HepG2 (cell line): ENCODE measurements around the gene SLC25A38. TPM values are rescaled to one million over a fixed set of nuclear protein-coding genes. Genes with fewer than 3 reads are reported as not detected.

ENCODE experiments used
- ATAC-seq: fragments of 200-7000 bp; cut with Tn5 transposase; 3 replicates; pipeline ENCODE4 v1.9.1; 2020; ENCODE audit warnings: mild to moderate bottlenecking, moderate library complexity
- BruUV-seq: library from RNA; stranded (reverse); fragments of 400-500 nt; replicated peaks from 2 replicates; lab custom pipeline; 2021; lab: Mats Ljungman, UMichigan
- CTCF ChIA-PET: fragments of 300-600 bp; formaldehyde crosslinking; extraction: SDS; loops from one replicate; lab custom pipeline; 2021; ENCODE audit warnings: low total read pairs, inconsistent platforms, low intra/inter-chr PET ratio; lab: Yijun Ruan, JAX
- POLR2A ChIA-PET: fragments of 350-600 bp; sonication (Branson Sonifier 250); formaldehyde crosslinking; loops from one replicate; lab custom pipeline; 2020; ENCODE audit warnings: antibody characterized with exemption, inconsistent platforms; lab: Yijun Ruan, JAX
- DNase-seq: peaks from one replicate; pipeline ENCODE4 v3.0.0-alpha.2; 2015; ENCODE audit warnings: low spot score
- FAIRE-seq: peaks from 3 replicates; lab custom pipeline; 2011; peaks lifted over from hg19 to GRCh38; lab: Jason Lieb, UNC
- H2AFZ ChIP-seq: one replicate; pipeline ENCODE4 v1.6.1; 2011; ENCODE audit warnings: low read length, inconsistent platforms
- H3K27ac ChIP-seq: fragments of 300-600 bp; 3 replicates; pipeline ENCODE4 v1.8.0; 2011; ENCODE audit warnings: mixed run types, mild to moderate bottlenecking, mixed read lengths, low read length, inconsistent platforms; ENCODE audit not compliant: insufficient read depth; ENCODE audit errors: extremely low read length
- H3K27me3 ChIP-seq, 2 experiments: fragments of 200-600 bp in 1 of 2; 2 replicates in 1 of 2; 3 replicates in 1 of 2; pipeline versions ENCODE4 v1.6.0 to v1.8.0; 2011; ENCODE audit warnings: low read length in 2 of 2, mild to moderate bottlenecking in 2 of 2, moderate library complexity in 2 of 2, inconsistent platforms in 1 of 2; ENCODE audit not compliant: insufficient read depth in 2 of 2, control insufficient read depth in 1 of 2
- H3K36me3 ChIP-seq, 2 experiments: fragments of 200-600 bp in 1 of 2; replicated peaks in 1 of 2; 2 replicates in 1 of 2; 3 replicates in 1 of 2; pipeline versions ENCODE4 v1.5.1 to v1.8.0; 2011; ENCODE audit warnings: low read length in 2 of 2, inconsistent platforms in 1 of 2; ENCODE audit not compliant: insufficient read depth in 2 of 2, control insufficient read depth in 1 of 2
- H3K4me1 ChIP-seq: 2 replicates; pipeline ENCODE4 v1.5.1; 2012; ENCODE audit warnings: low read length, inconsistent platforms; ENCODE audit not compliant: insufficient read depth
- H3K4me2 ChIP-seq: 2 replicates; pipeline ENCODE4 v1.6.0; 2011; ENCODE audit warnings: low read depth, low read length, inconsistent platforms
- H3K4me3 ChIP-seq, 3 experiments: fragments of 200-600 bp in 1 of 3; sonication (generic), shearing (Covaris generic) in 1 of 3; replicated peaks in 1 of 3; 2 replicates each; pipeline ENCODE4 v1.5.1; 2011 to 2016; ENCODE audit warnings: low read length in 3 of 3, inconsistent platforms in 2 of 3, low read depth in 2 of 3, mild to moderate bottlenecking in 2 of 3, control low read depth in 1 of 3, mixed read lengths in 1 of 3; ENCODE audit not compliant: insufficient read depth in 1 of 3
- H3K79me2 ChIP-seq: one replicate; pipeline ENCODE4 v1.6.1; 2011; ENCODE audit warnings: low read length, inconsistent platforms; ENCODE audit not compliant: insufficient read depth
- H3K9ac ChIP-seq: 2 replicates; pipeline ENCODE4 v1.6.0; 2011; ENCODE audit warnings: mild to moderate bottlenecking, low read depth, low read length, inconsistent platforms; ENCODE audit not compliant: insufficient read depth
- H3K9me3 ChIP-seq: 2 replicates; pipeline ENCODE4 v1.5.1; 2012; ENCODE audit warnings: mild to moderate bottlenecking, low read length
- H4K20me1 ChIP-seq: 2 replicates; pipeline ENCODE4 v1.6.0; 2011; ENCODE audit warnings: inconsistent platforms, mild to moderate bottlenecking, low read length, moderate library complexity; ENCODE audit not compliant: insufficient read depth
- BHLHE40 ChIP-seq: IDR thresholded peaks from 2 replicates; pipeline ENCODE4 v1.6.1; 2011; ENCODE audit warnings: low read length, improper control_type of control experiment
- EHMT2 ChIP-seq: fragments of 200-600 bp; sonication (generic); IDR thresholded peaks from 2 replicates; pipeline ENCODE4 v1.7.0; 2017; ENCODE audit warnings: antibody characterized with exemption, low read depth, low read length, borderline replicate concordance
- FOXA3 ChIP-seq: IDR thresholded peaks from 2 replicates; pipeline ENCODE4 v1.6.1; 2016; ENCODE audit warnings: missing genetic modification reagents, missing compliant biosample characterization
- HIVEP1 ChIP-seq: sonication (generic); formaldehyde crosslinking; IDR thresholded peaks from 2 replicates; pipeline ENCODE4 v1.4.0; 2020; ENCODE audit warnings: mild to moderate bottlenecking, missing genetic modification reagents
- KDM3A ChIP-seq: IDR thresholded peaks from 2 replicates; pipeline ENCODE4 v1.6.1; 2018; ENCODE audit warnings: low read depth, missing compliant biosample characterization
- KLF13 ChIP-seq: sonication (generic); formaldehyde crosslinking; IDR thresholded peaks from 2 replicates; pipeline ENCODE4 v1.4.0; 2020; ENCODE audit warnings: mild to moderate bottlenecking, missing genetic modification reagents
- KLF15 ChIP-seq: sonication (generic); formaldehyde crosslinking; IDR thresholded peaks from 2 replicates; pipeline ENCODE4 v1.8.1; 2023; ENCODE audit warnings: borderline replicate concordance, mild to moderate bottlenecking, inconsistent platforms, missing genetic modification reagents, mixed read lengths
- KLF16 ChIP-seq, 2 experiments: sonication (generic) in 1 of 2; formaldehyde crosslinking in 1 of 2; IDR thresholded peaks; 2 replicates each; pipeline versions ENCODE4 v1.6.1 to v1.8.0; 2016 to 2023; ENCODE audit warnings: missing genetic modification reagents in 2 of 2, missing compliant biosample characterization in 1 of 2
- NFE2L1 ChIP-seq: sonication (generic); formaldehyde crosslinking; IDR thresholded peaks from 2 replicates; pipeline ENCODE4 v1.4.0; 2020; ENCODE audit warnings: missing genetic modification reagents, mild to moderate bottlenecking, borderline replicate concordance
- SALL1 ChIP-seq: sonication (generic); formaldehyde crosslinking; IDR thresholded peaks from 2 replicates; pipeline ENCODE4 v1.8.0; 2022; ENCODE audit warnings: mild to moderate bottlenecking, missing genetic modification reagents
- SOX5 ChIP-seq: IDR thresholded peaks from 2 replicates; pipeline ENCODE4 v1.6.1; 2016; ENCODE audit warnings: borderline replicate concordance
- ZNF274 ChIP-seq: sonication (generic); formaldehyde crosslinking; IDR thresholded peaks from 2 replicates; pipeline ENCODE4 v1.5.1; 2020; ENCODE audit warnings: mild to moderate bottlenecking, missing genetic modification reagents
- ZNF292 ChIP-seq: sonication (generic); formaldehyde crosslinking; IDR thresholded peaks from 2 replicates; pipeline ENCODE4 v1.8.1; 2022; ENCODE audit warnings: mild to moderate bottlenecking, low read depth, missing genetic modification reagents, borderline replicate concordance
- ZNF460 ChIP-seq: sonication (generic); formaldehyde crosslinking; IDR thresholded peaks from 2 replicates; pipeline ENCODE4 v1.5.1; 2020; ENCODE audit warnings: missing genetic modification reagents, mild to moderate bottlenecking, borderline replicate concordance
- ZNF567 ChIP-seq: sonication (generic); formaldehyde crosslinking; IDR thresholded peaks from 2 replicates; pipeline ENCODE4 v1.8.1; 2023; ENCODE audit warnings: mild to moderate bottlenecking, missing genetic modification reagents, borderline replicate concordance
- ZXDC ChIP-seq: sonication (generic); formaldehyde crosslinking; IDR thresholded peaks from 2 replicates; pipeline ENCODE4 v1.5.0; 2020; ENCODE audit warnings: mild to moderate bottlenecking, missing genetic modification reagents
- WGBS: methylation state at CpG from one replicate; pipeline ENCODE4 v1.1.6; 2017; ENCODE audit warnings: low lambda C conversion rate; 5-methylcytosine and 5-hydroxymethylcytosine counted together
- in situ Hi-C: cut with HindIII; loops from 2 replicates; pipeline ENCODE4 v1.10.0; 2017; ENCODE audit warnings: low pct_unique_long_range_greater_than_20kb; ENCODE audit not compliant: extremely low pct_ligation_motif_present
- intact Hi-C: fragments of 100-400 bp; cut with micrococcal nuclease; formaldehyde crosslinking; loops from one replicate; pipeline ENCODE4 v1.10.0; 2022; ENCODE audit not compliant: unreplicated experiment
- polyA plus RNA-seq, 8 experiments: library from polyadenylated mRNA; depleted of rRNA in 3 of 8; stranded (reverse) in 7 of 8; unstranded in 1 of 8; fragments of >200 nt; fragmentation: Illumina TruSeq in 4 of 8; extraction: Trizol in 4 of 8; gene quantifications; 2 replicates each; pipeline versions ENCODE4 v1.2.1 to v1.2.3, GENCODE V29; 2011 to 2016; ENCODE audit warnings: low read depth in 4 of 8, missing spikeins in 1 of 8, mixed read lengths in 1 of 8; ENCODE audit not compliant: insufficient read depth in 1 of 8
- total RNA-seq, 5 experiments: library from RNA; depleted of rRNA; stranded (reverse); fragments of >200 nt; fragmentation: Illumina TruSeq; extraction: Trizol; gene quantifications; 2 replicates each; pipeline ENCODE4 v1.2.3, GENCODE V29; 2016; ENCODE audit warnings: low read depth in 1 of 5
- TF ChIP-seq, protein P1 (sequence below): sonication (generic); formaldehyde crosslinking; IDR thresholded peaks from 2 replicates; pipeline ENCODE4 v1.5.1; 2020; ENCODE audit warnings: mild to moderate bottlenecking, missing genetic modification reagents
- TF ChIP-seq, protein P2 (sequence below): sonication (generic); formaldehyde crosslinking; IDR thresholded peaks from 2 replicates; pipeline ENCODE4 v1.4.0; 2020; ENCODE audit warnings: missing genetic modification reagents, borderline replicate concordance

The SLC25A38 gene
- total and polyA plus RNA-seq, 2 of the 13 experiments (the other 11 are each of a cell fraction or from before 2014, with no cell fraction given) = 32.5 to 35.4 TPM

DNA sequence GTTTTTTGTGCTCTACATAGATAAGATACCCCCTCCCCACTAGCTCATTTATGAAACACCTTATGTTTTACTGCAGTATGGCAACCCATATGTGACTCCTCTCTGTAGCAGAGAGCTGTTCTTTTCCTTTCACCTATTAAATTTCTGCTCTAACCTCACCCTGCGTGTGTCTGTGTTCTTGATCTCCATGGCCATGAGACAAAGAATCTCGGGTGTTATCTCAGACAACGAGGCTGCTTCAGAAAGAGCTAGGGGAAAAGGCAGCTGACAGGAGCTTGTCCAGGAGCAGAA is 35.6 kb upstream of the SLC25A38 start (continued):
- TF ChIP-seq, protein P1, sequence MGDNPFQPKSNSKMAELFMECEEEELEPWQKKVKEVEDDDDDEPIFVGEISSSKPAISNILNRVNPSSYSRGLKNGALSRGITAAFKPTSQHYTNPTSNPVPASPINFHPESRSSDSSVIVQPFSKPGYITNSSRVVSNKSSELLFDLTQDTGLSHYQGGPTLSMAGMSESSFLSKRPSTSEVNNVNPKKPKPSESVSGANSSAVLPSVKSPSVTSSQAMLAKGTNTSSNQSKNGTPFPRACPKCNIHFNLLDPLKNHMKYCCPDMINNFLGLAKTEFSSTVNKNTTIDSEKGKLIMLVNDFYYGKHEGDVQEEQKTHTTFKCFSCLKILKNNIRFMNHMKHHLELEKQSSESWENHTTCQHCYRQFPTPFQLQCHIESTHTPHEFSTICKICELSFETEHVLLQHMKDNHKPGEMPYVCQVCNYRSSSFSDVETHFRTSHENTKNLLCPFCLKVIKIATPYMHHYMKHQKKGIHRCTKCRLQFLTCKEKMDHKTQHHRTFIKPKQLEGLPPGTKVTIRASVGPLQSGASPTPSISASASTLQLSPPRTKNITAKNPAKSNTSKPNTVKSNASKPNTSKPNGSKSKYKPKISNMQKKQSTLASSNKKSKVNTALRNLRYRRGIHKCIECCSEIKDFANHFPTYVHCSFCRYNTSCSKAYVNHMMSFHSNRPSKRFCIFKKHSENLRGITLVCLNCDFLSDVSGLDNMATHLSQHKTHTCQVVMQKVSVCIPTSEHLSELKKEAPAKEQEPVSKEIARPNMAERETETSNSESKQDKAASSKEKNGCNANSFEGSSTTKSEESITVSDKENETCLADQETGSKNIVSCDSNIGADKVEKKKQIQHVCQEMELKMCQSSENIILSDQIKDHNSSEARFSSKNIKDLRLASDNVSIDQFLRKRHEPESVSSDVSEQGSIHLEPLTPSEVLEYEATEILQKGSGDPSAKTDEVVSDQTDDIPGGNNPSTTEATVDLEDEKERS = no peak
- TF ChIP-seq, all 625 proteins: peak for 0

DNA sequence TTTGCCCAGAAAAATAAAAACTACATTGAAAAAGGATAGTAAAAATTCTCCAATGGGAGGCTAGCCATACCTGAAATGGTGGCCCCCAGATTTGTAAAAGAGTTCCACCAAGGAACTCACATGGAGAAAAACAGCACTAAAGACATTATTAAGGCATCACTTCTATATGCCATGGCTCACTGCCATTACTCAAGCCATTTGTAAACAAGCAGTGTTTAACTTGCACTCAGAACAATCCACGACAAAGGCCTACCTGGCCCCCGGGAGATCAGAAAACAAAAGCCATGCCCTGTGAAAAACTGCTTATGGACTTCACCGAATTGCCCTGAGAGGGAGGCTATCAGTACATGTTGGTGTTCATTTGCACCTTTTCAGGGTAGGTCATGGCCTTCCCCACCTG is 34.1 kb upstream of the SLC25A38 start:
- ChIA-PET POLR2A (no interaction called here), CTCF (no interaction called here)
- Histone ChIP-seq H2AFZ (no peak overlapping the region), H3K27me3 (no peaks in the 10 kb centered on the region), H3K9me3 (no peaks in the 10 kb centered on the region), H3K27ac (no peak overlapping the region), H3K79me2 (no peaks in the 10 kb centered on the region), H3K4me1 (peaks cover 18% of the 10 kb centered on the region), H3K9ac (no peak overlapping the region), H3K4me3 (no peak overlapping the region), H4K20me1 (no peaks in the 10 kb centered on the region), H3K36me3 (no peaks in the 10 kb centered on the region), H3K4me2 (no peak overlapping the region; the same call in 1 of the 2 replicates)
- intact Hi-C loops = no loop called here
- ATAC-seq (peak; percentile 56; the same call in 2 of the 3 replicates), DNase-seq (peak; percentile 7), FAIRE-seq (peak; percentile 40)
- no TSS peak for BruUV-seq
- in situ Hi-C loops = no loop called here
- WGBS = 3% methylated on average over 3 of the region's 3 CpGs
- TF ChIP-seq BHLHE40 (no peak), FOXA3 (CRISPR knock-in tag) (peak; percentile 81), ZNF292 (CRISPR knock-in tag) (no peak), HIVEP1 (no peak), SOX5 (CRISPR knock-in tag) (peak; percentile 80), KLF16 (CRISPR knock-in tag; IDR thresholded peaks at IDR 0.05) (no peak), KLF13 (no peak), KDM3A (CRISPR knock-in tag) (no peak), ZNF274 (CRISPR knock-in tag) (no peak), NFE2L1 (no peak), KLF15 (CRISPR knock-in tag) (no peak), ZXDC (no peak), EHMT2 (no peak), SALL1 (no peak), ZNF567 (CRISPR knock-in tag) (no peak), ZNF460 (no peak)
- TF ChIP-seq, protein P2, sequence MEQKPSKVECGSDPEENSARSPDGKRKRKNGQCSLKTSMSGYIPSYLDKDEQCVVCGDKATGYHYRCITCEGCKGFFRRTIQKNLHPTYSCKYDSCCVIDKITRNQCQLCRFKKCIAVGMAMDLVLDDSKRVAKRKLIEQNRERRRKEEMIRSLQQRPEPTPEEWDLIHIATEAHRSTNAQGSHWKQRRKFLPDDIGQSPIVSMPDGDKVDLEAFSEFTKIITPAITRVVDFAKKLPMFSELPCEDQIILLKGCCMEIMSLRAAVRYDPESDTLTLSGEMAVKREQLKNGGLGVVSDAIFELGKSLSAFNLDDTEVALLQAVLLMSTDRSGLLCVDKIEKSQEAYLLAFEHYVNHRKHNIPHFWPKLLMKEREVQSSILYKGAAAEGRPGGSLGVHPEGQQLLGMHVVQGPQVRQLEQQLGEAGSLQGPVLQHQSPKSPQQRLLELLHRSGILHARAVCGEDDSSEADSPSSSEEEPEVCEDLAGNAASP (CRISPR knock-in tag) = no peak
